Subcutaneous adipose tissue (tissue), 4 donors: ENCODE results near the gene CCDC187. TPM values are rescaled to one million over a fixed set of nuclear protein-coding genes. Genes with fewer than 3 reads are reported as not detected.

Source experiments
- CTCF ChIP-seq: fragments of 450-650 bp; IDR thresholded peaks from one replicate; pipeline ENCODE4 v1.5.1; 2016; ENCODE audit warnings: low read depth, mild to moderate bottlenecking, control low read depth, antibody characterized with exemption, moderate library complexity
- total RNA-seq, 4 donors: library from RNA; depleted of rRNA; stranded (reverse); fragments of >200 nt; gene quantifications; one replicate each; pipeline ENCODE4 v1.1.0, GENCODE V29; 2016

CCDC187 gene
- total RNA-seq, 4 donors from 2014 or later, result not detected

GRCh38 chr9:136209786-136210185 lies 94.1 kb downstream of the CCDC187 start:
- TF ChIP-seq CTCF, result no peak

GRCh38 chr9:136209232-136209631 lies 94.7 kb downstream of the CCDC187 start:
- no peak for TF ChIP-seq CTCF

GRCh38 chr9:136208675-136209074 lies 95.2 kb downstream of the CCDC187 start:
- no peak for TF ChIP-seq CTCF

DNA sequence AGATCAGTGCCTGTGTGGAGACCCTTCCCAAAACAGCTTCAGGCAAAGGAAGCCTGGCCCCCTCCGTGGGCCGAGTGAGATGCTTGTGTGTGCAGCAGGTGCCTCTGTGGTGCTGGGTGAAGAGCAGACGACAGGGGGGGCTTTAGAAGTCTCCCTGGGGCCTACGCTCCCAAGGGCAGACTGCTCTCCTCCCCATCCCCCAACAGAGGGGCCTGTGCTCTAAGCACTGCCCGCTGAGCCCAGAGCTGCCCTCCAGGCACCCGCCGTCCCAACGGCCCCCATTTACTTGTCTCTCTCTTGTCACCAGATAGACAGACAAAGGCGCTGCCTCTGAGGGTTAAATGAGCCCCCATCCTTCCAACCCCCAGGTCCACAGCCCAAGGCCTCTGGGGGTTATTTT lies 96.3 kb downstream of the CCDC187 start:
- TF ChIP-seq CTCF, result no peak

DNA sequence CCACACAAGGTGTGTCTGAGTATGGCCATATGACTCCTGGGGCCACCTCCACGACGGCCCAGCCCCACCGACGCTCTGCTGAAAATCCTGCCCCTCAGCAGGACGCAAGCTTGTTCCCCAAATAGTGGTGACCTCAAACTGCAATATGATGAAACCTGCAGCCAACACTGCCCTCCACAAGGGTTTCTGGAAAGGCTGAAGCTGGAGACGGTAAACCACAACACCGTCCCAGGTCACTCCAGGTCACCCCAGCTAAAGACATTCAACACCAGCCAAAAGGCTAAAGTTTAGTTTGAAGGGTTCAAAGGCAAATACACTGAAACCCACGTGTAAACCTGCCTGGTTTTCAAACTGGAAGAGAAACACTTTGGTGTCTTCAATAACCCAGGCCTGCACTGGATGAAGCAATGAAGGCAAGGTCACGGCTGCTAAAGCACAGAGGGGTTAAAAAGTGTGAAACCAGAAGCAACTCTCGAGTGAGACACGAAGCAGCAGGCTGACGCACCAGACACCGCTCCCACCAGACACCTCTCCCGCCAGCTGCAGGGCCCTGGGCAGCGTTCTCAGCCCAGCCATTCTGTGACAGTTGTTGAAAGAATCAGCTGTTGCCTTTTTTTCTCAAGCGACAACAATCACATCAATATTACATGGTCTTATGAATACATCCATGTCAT lies 97.2 kb downstream of the CCDC187 start:
- no peak for TF ChIP-seq CTCF

DNA sequence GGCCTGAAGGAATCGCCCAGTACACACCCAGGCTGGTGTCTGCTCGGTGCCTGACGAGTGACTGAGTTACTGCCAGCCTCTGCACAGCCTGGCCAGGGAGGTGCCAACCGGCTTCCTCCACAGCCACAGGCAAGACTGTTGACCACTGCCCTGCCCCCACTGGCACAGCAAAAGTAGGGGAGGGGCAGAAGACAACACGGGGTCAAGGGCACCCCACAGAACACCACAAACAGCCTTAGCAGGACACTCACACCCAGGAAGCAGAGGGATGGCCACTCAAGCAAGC lies 98.2 kb downstream of the CCDC187 start:
- TF ChIP-seq CTCF, result no peak

DNA sequence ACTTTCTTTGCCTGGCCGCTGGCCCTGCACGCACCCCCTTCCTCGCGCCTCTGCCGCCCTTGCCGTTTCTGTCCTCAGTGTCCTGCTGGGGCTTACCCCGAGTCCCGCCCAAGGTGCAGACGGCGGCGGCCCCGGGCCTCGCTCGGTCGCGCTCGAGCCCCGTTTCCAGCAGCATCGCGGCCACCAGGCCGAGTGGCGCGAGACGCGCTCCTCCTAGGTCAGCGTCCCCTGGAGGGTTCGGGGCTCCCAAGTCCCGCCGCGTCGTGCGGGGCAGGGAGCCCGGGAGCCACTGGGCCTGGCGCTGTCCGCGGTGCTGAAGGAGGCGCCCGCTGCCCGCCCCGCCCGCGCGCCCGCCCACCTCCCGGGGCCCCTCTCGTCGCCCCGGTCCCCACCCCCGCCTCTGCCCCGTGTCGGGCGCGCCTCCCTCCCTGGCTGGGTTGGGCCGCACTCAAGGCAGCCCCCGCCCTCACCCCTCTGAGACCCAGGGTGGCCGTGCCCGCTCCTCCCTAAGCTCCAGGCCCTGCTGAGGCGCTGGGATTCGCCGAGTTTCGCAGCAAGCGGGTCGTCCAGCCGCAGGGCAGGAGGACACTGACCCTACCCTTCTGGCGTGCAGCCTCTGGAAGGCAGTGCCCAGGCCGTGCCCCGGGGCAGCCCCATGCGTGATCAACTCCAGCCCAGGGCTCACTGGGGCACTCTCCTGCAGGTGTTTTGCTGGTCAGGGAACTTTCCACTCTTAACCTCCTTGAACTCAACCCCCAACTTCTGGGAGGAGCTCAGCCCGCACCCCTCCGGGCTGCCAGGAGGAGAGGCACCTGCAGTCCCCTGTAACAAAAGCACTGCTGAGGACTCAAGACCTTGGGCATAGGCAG lies 98.8 kb downstream of the CCDC187 start, which contains the start of gene LHX3:
TSS of gene LHX3 (minus strand) at position 291 of the 869 bp plus-strand sequence. CDS start at position 175, 116 bp downstream.
- no peak for TF ChIP-seq CTCF
